Nucleus accumbens (tissue), 56 donors: ENCODE measurements around the gene RFC1.
A peak's percentile ranks its signal among the peaks of the same experiment; 100 is the strongest.
"Not testable (repeated sequence)": the region's sequence is repeated elsewhere in the genome, so short reads cannot be mapped to it uniquely, and the experiment has no call there.

Source experiments
- DNase-seq, 56 donors: peaks; one replicate each; lab custom pipeline; 2025; lab: John Stamatoyannopoulos, UW

RFC1 gene, protein sequence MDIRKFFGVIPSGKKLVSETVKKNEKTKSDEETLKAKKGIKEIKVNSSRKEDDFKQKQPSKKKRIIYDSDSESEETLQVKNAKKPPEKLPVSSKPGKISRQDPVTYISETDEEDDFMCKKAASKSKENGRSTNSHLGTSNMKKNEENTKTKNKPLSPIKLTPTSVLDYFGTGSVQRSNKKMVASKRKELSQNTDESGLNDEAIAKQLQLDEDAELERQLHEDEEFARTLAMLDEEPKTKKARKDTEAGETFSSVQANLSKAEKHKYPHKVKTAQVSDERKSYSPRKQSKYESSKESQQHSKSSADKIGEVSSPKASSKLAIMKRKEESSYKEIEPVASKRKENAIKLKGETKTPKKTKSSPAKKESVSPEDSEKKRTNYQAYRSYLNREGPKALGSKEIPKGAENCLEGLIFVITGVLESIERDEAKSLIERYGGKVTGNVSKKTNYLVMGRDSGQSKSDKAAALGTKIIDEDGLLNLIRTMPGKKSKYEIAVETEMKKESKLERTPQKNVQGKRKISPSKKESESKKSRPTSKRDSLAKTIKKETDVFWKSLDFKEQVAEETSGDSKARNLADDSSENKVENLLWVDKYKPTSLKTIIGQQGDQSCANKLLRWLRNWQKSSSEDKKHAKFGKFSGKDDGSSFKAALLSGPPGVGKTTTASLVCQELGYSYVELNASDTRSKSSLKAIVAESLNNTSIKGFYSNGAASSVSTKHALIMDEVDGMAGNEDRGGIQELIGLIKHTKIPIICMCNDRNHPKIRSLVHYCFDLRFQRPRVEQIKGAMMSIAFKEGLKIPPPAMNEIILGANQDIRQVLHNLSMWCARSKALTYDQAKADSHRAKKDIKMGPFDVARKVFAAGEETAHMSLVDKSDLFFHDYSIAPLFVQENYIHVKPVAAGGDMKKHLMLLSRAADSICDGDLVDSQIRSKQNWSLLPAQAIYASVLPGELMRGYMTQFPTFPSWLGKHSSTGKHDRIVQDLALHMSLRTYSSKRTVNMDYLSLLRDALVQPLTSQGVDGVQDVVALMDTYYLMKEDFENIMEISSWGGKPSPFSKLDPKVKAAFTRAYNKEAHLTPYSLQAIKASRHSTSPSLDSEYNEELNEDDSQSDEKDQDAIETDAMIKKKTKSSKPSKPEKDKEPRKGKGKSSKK

DNA sequence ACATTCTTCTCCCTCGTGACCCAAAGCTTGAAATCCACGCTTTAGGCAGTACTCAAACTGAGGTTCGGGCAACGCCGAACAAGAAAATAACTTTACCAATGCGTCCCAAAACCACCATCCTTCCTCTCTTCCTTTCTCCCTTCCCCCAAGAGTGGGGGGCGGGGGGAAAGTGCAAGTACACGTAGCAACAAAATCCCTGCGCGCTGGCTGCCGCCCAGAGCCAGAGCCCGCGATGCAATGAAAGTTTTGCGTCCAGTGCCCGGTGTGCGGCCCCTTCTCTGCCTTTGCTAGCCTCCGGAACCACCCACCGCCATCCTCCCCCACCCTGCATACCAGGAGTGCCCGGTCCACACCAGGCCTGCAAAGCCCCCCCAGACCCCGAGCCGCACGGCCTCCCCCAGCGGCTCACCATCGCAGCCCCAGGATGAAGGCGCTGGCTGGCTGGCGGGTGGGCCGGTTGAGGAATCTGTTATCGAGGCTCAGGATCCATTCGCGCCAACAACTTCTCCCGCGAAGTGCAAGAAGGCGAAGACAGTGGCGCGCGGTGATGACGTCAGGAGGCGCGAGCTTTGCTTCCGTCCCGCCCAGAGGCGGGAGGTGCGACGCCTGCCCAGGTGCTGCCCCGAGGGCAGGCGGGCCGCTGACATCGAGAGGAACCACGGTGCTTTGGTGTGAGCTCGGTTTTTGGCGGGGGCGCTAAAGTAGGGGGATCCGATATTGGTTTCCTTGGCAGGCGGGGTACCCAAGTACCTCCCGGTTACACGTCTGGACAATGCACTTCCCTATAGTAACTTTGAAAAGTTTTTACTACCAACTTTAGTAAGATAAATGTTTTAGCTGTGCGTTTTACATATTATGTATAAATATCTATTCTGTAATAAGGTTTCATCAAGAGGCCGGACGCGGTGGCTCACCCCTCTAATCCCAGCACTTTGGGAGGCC lies at the start of gene RFC1:
Gene RFC1 (minus strand): TSS at position 533 of the 942 bp plus-strand sequence. CDS start 121 bp downstream, at position 412.
- DNase-seq: peak in 54 of 56 donors; percentile 29 to 90 (median 72)

- DNase-seq: no peak
Observed at GRCh38 chr4:39415678-39416283, 49.6 kb upstream of the RFC1 start.

DNA sequence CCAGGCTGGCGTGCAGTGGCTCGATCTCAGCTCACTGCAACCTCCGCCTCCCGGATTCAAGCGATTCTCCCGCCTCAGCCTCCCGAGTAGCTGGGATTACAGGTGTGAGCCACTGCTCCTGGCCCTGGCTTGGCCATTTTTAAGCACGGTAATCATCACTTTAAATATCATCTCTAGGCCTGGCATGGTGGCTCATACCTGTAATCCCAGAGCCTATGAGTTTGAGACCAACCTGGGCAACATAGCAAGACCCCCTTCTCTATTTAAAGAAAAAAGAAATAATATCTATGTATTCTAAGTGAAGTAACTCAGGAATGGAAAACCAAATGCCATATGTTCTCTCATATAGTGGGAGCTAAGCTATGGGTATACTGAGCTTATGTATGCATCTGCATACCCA lies 45.4 kb upstream of the RFC1 start:
- DNase-seq: not testable (repeated sequence)

GRCh38 chr4:39410415-39410814 lies 44.3 kb upstream of the RFC1 start:
- no peak for DNase-seq

- DNase-seq: no peak
Observed at GRCh38 chr4:39407584-39407885, 41.4 kb upstream of the RFC1 start.

DNA sequence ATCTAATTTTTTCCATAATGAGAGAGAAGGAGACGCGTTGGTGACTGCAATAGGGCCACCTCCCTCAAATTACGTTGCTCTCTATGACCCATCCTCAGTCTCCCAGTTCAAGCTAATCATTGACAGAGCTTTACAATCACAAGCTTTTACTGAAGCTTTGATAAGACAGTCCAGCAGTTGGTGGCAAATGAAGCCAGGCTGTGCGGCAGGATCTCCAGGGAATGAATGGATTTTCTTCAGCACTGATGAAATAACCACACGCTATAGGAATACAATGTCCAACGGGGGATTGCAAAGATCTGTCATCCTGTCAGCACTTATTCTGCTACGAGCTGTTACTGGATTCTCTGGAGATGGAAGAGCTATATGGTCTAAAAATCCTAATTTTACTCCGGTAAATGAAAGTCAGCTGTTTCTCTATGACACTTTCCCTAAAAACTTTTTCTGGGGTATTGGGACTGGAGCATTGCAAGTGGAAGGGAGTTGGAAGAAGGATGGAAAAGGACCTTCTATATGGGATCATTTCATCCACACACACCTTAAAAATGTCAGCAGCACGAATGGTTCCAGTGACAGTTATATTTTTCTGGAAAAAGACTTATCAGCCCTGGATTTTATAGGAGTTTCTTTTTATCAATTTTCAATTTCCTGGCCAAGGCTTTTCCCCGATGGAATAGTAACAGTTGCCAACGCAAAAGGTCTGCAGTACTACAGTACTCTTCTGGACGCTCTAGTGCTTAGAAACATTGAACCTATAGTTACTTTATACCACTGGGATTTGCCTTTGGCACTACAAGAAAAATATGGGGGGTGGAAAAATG lies 40.8 kb upstream of the RFC1 start, which contains the start of gene KLB:
Gene KLB (plus strand): TSS at position 168 of the 821 bp plus-strand sequence. CDS start 20 bp downstream, at position 188.
- DNase-seq: no peak

GRCh38 chr4:39401640-39402039 lies 35.5 kb upstream of the RFC1 start:
- DNase-seq: not testable (repeated sequence)

DNA sequence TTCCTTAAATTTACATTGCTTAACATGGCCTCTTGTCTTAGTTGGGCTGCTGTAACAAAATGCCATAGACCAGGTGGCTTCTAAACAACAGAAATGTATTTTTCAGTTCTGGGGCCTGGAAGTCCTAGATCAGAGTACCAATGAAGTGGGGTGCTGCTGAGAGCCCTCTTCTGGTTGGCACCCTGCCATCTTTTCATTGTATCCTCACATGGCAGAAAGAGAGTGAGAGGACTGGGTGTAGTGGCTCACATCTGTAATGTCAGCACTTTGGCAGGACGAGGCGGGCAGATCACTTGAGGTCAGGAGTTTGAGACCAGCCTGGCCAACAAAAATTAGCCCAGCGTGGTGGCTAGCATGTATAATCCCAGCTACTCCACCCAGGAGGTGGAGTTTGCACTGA lies 28.5 kb upstream of the RFC1 start:
- DNase-seq: no peak

DNA sequence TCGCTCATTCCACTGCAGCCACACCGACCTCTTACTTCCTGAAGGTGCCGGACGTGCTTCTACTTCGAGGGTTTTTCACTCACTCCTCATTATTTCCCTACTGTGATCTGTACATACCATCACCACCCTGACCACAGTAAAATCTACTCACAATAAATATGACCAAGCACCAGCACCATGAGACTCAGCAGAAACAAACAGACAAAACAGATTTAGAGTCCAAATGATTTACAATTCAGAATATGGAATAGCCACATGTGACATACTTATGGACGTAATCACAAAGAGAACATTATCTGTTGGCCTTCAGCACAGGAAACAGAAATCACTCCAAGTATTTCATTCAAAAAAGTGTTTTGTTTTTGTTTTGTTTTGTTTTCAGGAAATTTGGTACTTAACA lies 24.4 kb upstream of the RFC1 start:
- no peak for DNase-seq

- DNase-seq: no peak
Observed at GRCh38 chr4:39384563-39384962, 18.4 kb upstream of the RFC1 start.

DNA sequence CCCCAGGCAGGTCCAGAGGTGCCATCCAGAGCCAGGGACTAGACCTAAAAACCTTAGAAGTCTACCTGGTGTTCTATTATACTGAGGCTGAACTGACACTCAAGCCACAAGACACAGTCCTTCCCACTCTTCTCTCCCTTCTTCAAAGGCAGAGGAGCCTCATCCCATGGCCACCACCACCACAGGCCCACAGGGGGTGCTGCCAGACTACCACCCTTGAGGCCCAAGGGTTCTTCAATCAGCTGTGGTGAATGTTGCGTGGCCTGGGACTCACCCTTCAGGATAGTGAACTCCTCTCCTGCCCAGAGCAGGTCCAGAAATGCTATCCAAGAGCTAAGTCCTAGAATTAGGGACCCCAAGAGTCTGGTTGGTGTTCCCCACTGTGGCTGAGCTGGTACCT lies 17.5 kb upstream of the RFC1 start:
- no peak for DNase-seq

GRCh38 chr4:39375478-39375877 lies 9.3 kb upstream of the RFC1 start:
- no peak for DNase-seq

DNA sequence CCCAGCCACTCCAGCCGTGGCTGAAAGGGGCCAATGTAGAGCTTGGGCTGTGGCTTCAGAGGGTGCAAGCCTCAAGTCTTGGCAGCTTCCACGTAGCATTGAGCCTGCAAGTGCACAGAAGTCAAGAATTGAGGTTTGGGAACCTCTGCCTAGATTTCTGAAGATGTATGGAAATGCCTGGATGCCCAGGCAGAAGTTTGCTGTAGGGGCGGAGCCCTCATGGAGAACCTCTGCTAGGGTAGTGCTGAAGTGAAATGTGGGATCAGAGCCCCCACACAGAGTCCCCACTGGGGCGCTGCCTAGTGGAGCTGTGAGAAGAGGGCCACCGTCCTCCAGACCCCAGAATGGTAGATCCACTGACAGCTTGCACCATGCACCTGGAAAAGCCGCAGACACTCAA lies 5.0 kb upstream of the RFC1 start:
- not testable (repeated sequence) for DNase-seq

DNA sequence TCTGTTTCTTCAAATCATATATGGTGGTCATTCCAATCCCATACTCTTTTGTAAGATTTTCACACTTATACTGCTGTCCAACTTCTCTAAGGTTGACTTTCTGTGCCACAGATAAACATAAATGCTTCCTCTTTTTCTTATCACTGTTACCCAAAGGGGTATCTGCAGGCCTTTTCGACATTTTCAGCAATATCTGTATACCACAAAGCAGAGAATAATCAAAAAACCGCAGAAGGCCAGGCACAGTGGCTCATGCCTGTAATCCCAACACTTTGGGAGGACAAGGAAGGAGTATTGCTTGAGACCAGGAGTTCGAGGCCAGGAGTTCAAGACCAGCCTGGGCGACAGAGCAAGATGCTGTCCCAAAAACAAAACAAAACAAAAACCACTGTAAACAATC lies 3.1 kb upstream of the RFC1 start:
- no peak for DNase-seq

- DNase-seq: no peak
Observed at GRCh38 chr4:39367166-39367565, 1.0 kb upstream of the RFC1 start.

DNA sequence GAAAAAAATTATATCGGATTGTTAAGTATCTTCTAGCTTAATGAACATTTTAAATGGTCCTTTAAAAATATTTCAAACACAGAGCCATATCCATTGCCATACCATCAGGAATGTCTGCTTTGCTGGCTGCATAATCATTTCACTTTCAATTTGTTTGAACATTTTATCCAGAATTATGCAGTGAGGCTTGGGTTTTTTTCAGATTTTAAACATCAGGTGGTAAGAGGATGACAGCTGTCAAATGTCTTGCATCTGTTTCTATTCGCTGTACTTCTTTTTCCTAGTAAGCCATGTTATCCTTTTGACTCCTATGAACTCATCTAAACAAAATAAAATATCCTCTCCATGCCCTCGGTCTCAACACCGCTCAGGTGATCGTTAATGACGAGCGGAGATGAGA lies 802 bp downstream of the RFC1 start:
- DNase-seq: no peak

DNA sequence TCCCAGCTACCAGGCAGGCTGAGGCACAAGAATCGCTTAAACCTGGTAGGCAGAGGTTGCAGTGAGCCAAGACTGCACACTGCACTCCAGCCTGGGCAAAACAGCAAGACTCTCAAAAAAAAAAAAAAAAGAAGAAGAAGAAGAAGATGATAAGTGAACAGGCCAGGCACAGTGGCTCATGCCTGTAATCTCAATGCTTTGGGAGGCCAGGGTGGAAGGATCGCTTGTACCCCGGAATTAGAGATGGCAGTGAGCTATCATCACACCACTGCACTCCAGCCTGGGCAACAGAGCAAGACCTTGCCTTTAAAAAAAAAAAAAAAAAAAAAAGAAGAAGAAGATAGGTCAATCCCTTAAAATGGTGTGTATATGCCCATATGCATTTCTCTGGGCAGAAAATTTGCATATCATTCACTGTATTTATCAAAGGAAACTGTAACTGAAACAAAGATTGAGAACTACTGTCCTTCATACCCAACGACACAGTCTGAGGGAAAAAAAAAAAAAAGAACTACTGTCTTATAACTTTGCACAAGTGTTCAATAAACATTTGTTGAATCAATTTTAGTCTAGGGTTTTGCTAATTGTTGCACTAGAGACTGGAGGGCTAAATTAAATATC lies 2.3 kb downstream of the RFC1 start:
- DNase-seq: no peak

GRCh38 chr4:39362827-39363226 lies 3.3 kb downstream of the RFC1 start:
- no peak for DNase-seq
